ENCODE measurements around the gene SYDE2. TPM values are rescaled to one million over a fixed set of nuclear protein-coding genes. Genes with fewer than 3 reads are reported as not detected.

SYDE2 gene
- total and polyA plus RNA-seq, 2 experiments from 2014 or later = 5.8 to 20.1 TPM

DNA sequence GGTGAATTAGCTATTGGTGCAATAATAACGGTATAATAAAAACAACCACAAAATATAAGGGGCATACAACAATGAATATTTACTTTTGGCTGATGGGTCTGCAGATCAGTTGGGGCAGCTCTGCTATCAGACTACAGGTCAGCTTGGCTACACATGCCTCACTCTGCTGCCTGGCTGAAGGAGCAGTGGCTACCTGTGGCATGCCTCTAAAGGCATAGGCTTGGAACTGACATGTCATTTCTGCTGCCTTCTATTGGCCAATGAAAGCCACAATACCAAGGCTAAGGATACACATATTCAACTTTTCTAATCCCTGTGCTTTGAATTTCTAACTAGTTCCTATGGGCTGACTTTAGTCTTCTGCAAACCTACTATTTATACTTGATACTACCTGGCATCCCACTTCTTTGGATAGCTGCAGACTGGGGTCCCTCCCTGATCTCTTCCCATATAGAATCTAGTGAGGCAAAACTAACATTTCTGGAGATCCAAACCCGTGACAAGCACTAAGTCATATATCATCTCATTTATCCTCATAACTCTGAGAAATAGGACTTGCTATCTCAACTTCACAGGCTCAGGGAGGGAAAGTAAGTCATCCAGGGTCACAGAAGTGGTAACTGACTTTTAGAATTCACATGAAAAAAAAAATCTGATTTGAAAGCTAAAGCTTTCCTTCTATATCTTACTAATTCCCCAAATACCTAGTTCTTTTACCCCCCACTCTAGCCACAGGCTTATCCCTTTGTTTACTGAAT is 19.2 kb upstream of the SYDE2 start (continued):
- TF ChIP-seq, protein P1, sequence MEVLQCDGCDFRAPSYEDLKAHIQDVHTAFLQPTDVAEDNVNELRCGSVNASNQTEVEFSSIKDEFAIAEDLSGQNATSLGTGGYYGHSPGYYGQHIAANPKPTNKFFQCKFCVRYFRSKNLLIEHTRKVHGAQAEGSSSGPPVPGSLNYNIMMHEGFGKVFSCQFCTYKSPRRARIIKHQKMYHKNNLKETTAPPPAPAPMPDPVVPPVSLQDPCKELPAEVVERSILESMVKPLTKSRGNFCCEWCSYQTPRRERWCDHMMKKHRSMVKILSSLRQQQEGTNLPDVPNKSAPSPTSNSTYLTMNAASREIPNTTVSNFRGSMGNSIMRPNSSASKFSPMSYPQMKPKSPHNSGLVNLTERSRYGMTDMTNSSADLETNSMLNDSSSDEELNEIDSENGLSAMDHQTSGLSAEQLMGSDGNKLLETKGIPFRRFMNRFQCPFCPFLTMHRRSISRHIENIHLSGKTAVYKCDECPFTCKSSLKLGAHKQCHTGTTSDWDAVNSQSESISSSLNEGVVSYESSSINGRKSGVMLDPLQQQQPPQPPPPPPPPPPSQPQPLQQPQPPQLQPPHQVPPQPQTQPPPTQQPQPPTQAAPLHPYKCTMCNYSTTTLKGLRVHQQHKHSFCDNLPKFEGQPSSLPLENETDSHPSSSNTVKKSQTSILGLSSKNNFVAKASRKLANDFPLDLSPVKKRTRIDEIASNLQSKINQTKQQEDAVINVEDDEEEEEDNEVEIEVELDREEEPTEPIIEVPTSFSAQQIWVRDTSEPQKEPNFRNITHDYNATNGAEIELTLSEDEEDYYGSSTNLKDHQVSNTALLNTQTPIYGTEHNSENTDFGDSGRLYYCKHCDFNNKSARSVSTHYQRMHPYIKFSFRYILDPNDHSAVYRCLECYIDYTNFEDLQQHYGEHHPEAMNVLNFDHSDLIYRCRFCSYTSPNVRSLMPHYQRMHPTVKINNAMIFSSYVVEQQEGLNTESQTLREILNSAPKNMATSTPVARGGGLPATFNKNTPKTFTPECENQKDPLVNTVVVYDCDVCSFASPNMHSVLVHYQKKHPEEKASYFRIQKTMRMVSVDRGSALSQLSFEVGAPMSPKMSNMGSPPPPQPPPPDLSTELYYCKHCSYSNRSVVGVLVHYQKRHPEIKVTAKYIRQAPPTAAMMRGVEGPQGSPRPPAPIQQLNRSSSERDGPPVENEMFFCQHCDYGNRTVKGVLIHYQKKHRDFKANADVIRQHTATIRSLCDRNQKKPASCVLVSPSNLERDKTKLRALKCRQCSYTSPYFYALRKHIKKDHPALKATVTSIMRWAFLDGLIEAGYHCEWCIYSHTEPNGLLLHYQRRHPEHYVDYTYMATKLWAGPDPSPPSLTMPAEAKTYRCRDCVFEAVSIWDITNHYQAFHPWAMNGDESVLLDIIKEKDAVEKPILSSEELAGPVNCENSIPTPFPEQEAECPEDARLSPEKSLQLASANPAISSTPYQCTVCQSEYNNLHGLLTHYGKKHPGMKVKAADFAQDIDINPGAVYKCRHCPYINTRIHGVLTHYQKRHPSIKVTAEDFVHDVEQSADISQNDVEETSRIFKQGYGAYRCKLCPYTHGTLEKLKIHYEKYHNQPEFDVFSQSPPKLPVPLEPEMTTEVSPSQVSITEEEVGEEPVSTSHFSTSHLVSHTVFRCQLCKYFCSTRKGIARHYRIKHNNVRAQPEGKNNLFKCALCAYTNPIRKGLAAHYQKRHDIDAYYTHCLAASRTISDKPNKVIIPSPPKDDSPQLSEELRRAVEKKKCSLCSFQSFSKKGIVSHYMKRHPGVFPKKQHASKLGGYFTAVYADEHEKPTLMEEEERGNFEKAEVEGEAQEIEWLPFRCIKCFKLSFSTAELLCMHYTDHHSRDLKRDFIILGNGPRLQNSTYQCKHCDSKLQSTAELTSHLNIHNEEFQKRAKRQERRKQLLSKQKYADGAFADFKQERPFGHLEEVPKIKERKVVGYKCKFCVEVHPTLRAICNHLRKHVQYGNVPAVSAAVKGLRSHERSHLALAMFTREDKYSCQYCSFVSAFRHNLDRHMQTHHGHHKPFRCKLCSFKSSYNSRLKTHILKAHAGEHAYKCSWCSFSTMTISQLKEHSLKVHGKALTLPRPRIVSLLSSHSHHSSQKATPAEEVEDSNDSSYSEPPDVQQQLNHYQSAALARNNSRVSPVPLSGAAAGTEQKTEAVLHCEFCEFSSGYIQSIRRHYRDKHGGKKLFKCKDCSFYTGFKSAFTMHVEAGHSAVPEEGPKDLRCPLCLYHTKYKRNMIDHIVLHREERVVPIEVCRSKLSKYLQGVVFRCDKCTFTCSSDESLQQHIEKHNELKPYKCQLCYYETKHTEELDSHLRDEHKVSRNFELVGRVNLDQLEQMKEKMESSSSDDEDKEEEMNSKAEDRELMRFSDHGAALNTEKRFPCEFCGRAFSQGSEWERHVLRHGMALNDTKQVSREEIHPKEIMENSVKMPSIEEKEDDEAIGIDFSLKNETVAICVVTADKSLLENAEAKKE (CRISPR knock-in tag; IDR thresholded peaks at IDR 0.05) = no peak
- TF ChIP-seq EZH2 (IDR thresholded peaks at IDR 0.05; ENCODE audit: low read depth, unreplicated experiment) (no peak), CREB1 (CRISPR knock-in tag; IDR thresholded peaks at IDR 0.05; ENCODE audit: low read depth) (no peak), EZH2phosphoT487 (IDR thresholded peaks at IDR 0.05; ENCODE audit: unreplicated experiment) (no peak), POLR2AphosphoS5 (IDR thresholded peaks at IDR 0.05; ENCODE audit: low read depth) (no peak), ZNF331 (CRISPR knock-in tag; IDR thresholded peaks at IDR 0.05; ENCODE audit: low read depth) (no peak), ZNF114 (CRISPR knock-in tag; IDR thresholded peaks at IDR 0.05) (no peak)
- TF ChIP-seq, protein P2, sequence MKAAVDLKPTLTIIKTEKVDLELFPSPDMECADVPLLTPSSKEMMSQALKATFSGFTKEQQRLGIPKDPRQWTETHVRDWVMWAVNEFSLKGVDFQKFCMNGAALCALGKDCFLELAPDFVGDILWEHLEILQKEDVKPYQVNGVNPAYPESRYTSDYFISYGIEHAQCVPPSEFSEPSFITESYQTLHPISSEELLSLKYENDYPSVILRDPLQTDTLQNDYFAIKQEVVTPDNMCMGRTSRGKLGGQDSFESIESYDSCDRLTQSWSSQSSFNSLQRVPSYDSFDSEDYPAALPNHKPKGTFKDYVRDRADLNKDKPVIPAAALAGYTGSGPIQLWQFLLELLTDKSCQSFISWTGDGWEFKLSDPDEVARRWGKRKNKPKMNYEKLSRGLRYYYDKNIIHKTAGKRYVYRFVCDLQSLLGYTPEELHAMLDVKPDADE (IDR thresholded peaks at IDR 0.05) = no peak
- TF ChIP-seq, protein P3, sequence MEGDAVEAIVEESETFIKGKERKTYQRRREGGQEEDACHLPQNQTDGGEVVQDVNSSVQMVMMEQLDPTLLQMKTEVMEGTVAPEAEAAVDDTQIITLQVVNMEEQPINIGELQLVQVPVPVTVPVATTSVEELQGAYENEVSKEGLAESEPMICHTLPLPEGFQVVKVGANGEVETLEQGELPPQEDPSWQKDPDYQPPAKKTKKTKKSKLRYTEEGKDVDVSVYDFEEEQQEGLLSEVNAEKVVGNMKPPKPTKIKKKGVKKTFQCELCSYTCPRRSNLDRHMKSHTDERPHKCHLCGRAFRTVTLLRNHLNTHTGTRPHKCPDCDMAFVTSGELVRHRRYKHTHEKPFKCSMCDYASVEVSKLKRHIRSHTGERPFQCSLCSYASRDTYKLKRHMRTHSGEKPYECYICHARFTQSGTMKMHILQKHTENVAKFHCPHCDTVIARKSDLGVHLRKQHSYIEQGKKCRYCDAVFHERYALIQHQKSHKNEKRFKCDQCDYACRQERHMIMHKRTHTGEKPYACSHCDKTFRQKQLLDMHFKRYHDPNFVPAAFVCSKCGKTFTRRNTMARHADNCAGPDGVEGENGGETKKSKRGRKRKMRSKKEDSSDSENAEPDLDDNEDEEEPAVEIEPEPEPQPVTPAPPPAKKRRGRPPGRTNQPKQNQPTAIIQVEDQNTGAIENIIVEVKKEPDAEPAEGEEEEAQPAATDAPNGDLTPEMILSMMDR (conservative IDR thresholded peaks at IDR 0.05; ENCODE audit: low read depth in 2 of 2) = no peak

Data from GM23338 (cell line).